ENCODE data around the gene DSP.

DNA sequence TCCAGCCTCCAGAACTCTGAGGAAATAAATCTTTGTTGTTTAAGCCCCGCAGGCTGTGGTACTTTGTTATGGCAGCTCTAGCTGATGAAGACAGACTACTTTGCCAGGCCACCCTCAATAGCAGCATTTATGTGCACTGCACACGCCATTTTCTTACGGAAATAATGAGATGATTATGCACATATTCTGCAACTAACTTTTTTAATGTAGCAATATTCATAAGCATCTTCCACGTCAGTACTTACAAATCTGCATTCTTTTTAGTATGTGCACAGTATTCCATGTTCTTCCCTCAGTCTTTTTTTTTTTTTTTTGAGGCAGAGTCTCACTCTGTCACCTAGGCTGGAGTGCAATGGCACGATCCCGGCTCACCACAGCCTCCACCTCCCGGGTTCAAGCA, 46.8 kb upstream of the DSP start:
- TF ChIP-seq, protein P1, sequence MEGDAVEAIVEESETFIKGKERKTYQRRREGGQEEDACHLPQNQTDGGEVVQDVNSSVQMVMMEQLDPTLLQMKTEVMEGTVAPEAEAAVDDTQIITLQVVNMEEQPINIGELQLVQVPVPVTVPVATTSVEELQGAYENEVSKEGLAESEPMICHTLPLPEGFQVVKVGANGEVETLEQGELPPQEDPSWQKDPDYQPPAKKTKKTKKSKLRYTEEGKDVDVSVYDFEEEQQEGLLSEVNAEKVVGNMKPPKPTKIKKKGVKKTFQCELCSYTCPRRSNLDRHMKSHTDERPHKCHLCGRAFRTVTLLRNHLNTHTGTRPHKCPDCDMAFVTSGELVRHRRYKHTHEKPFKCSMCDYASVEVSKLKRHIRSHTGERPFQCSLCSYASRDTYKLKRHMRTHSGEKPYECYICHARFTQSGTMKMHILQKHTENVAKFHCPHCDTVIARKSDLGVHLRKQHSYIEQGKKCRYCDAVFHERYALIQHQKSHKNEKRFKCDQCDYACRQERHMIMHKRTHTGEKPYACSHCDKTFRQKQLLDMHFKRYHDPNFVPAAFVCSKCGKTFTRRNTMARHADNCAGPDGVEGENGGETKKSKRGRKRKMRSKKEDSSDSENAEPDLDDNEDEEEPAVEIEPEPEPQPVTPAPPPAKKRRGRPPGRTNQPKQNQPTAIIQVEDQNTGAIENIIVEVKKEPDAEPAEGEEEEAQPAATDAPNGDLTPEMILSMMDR (IDR thresholded peaks at IDR 0.05): no peak
- no peak for TF ChIP-seq POLR2A (IDR thresholded peaks at IDR 0.05)
- no peak for TF ChIP-seq EP300 (IDR thresholded peaks at IDR 0.05)

Measured in tibial nerve (tissue), 4 donors.